ENCODE measurements around the gene SATB2. TPM values are rescaled to one million over a fixed set of nuclear protein-coding genes. Genes with fewer than 3 reads are reported as not detected.

Gene SATB2
- polyA plus RNA-seq, 1 of the 3 experiments (the other 2 are of a cell fraction), result 0.13 TPM

DNA sequence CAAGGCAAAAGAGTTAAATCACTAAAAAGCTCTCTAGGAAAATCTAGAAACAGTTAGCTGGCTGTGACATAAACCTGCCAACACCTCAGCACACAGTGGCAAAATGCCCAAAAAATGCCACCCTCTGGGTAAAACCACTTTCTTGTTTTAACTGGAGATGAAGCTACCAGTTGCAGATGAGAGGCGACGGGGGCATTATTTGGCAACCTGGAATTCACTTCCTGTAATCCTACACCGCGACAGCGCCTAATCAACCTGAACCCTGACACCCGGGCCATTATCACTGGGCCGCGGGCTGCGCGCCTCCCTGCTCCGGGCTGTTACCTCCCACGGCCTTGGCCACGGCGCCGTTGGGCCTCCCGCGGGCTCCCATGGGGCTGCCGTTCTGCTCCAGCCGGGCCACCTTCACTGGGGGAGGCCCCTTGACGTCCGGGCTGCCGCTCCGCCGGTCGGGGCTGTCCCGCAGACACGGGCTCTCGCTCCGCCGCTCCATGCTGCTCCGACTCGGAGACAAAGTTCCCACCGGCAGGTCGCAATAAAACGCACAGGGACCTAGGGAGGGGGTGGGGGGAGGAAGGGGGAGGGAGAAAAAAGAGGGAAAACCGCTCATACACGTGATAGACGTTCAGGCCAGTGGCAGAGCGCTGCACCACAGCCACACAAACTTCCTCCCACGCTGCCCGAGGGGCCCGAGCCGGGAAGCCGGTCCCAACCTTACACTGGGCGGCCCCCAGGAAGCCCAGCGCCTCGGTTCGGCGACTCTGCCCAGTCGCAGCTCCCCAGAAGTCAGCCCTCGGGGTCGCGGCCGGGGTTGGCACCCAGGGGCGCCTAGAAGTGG lies 2.0 kb downstream of the SATB2 start:
- H3K79me2 ChIP-seq (ENCODE audit: insufficient read depth), result no peaks in the 10 kb centered on the region

GRCh38 chr2:199455210-199455544 lies 2.6 kb downstream of the SATB2 start:
- no peak overlapping the region for H3K9ac ChIP-seq
- CTCF ChIA-PET, result interaction anchor here (0.6 to 1.2 kb wide), 3 partner anchors 15 to 1140 kb away, joined by 3 read pairs; no protein-coding TSS in a partner anchor
- no peak overlapping the region for H3K4me3 ChIP-seq (ENCODE audit: low read depth in 2 of 2, low read length in 1 of 2)
- H3K9me3 ChIP-seq, result no peaks in the 10 kb centered on the region
- H3K9me2 ChIP-seq, result no peaks in the 10 kb centered on the region
- H3K4me1 ChIP-seq (ENCODE audit: control insufficient read depth in 1 of 2, insufficient read depth in 2 of 2, low read depth in 1 of 2, low read length in 1 of 2), result peaks cover 0 to 9% of the 10 kb centered on the region in 2 experiments; a peak in 1 of 4 replicates
- no peaks in the 10 kb centered on the region for H3K36me3 ChIP-seq (replicated peaks in 1 of 2; ENCODE audit: control insufficient read depth in 1 of 2, insufficient read depth in 2 of 2, low read length in 1 of 2)
- H2AFZ ChIP-seq (ENCODE audit: low read depth), result no peak overlapping the region
- H3K27me3 ChIP-seq (ENCODE audit: insufficient read depth), result peaks cover 43% of the 10 kb centered on the region
- no peaks in the 10 kb centered on the region for H3K79me2 ChIP-seq (ENCODE audit: insufficient read depth)
- peaks cover 1% of the 10 kb centered on the region for H3F3A ChIP-seq (replicated peaks; ENCODE audit: insufficient read depth)
- no peak overlapping the region for H3K27ac ChIP-seq (ENCODE audit: low read depth in 2 of 2, low read length in 1 of 2)
- H4K20me1 ChIP-seq (ENCODE audit: insufficient read depth), result no peaks in the 10 kb centered on the region
- H3K4me2 ChIP-seq, result no peak overlapping the region
- DNase-seq, result no peak
- 17% methylated on average over 7 of the region's 7 CpGs for WGBS (ENCODE audit: low lambda C conversion rate)
- POLR2A ChIA-PET, result no interaction called here
- TF ChIP-seq PBX3 (IDR thresholded peaks at IDR 0.05) (no peak), NRF1 (IDR thresholded peaks at IDR 0.05; ENCODE audit: low read depth, low read length) (no peak), FOXM1 (IDR thresholded peaks at IDR 0.05; ENCODE audit: low read depth) (no peak), TCF12 (IDR thresholded peaks at IDR 0.05) (no peak), SIN3A (IDR thresholded peaks at IDR 0.05; ENCODE audit: borderline replicate concordance, low read depth, low read length) (no peak), TEAD4 (IDR thresholded peaks at IDR 0.05; ENCODE audit: borderline replicate concordance, insufficient read depth) (no peak), GATA2 (CRISPR knock-in tag; IDR thresholded peaks at IDR 0.05) (no peak)
- TF ChIP-seq, protein P1, sequence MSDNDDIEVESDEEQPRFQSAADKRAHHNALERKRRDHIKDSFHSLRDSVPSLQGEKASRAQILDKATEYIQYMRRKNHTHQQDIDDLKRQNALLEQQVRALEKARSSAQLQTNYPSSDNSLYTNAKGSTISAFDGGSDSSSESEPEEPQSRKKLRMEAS (IDR thresholded peaks at IDR 0.05; ENCODE audit: low read depth), result no peak
- TF ChIP-seq, protein P2, sequence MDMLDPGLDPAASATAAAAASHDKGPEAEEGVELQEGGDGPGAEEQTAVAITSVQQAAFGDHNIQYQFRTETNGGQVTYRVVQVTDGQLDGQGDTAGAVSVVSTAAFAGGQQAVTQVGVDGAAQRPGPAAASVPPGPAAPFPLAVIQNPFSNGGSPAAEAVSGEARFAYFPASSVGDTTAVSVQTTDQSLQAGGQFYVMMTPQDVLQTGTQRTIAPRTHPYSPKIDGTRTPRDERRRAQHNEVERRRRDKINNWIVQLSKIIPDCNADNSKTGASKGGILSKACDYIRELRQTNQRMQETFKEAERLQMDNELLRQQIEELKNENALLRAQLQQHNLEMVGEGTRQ (IDR thresholded peaks at IDR 0.05; ENCODE audit: borderline replicate concordance, low read depth, low read length), result no peak

More for the DNA sequence above, 2.0 kb downstream of the SATB2 start:
- Histone ChIP-seq H3K4me1 (ENCODE audit: control insufficient read depth in 1 of 2, insufficient read depth in 2 of 2, low read depth in 1 of 2, low read length in 1 of 2) (peaks cover 0 to 9% of the 10 kb centered on the region in 2 experiments; a peak in 1 of 4 replicates), H3K36me3 (replicated peaks in 1 of 2; ENCODE audit: control insufficient read depth in 1 of 2, insufficient read depth in 2 of 2, low read length in 1 of 2) (no peaks in the 10 kb centered on the region), H3K27ac (ENCODE audit: low read depth in 2 of 2, low read length in 1 of 2) (no peak overlapping the region), H3K27me3 (ENCODE audit: insufficient read depth) (peaks cover 49% of the 10 kb centered on the region), H3K9me2 (no peaks in the 10 kb centered on the region), H3K4me2 (no peak overlapping the region), H3K4me3 (ENCODE audit: low read depth in 2 of 2, low read length in 1 of 2) (no peak overlapping the region), H4K20me1 (ENCODE audit: insufficient read depth) (no peaks in the 10 kb centered on the region), H3F3A (replicated peaks; ENCODE audit: insufficient read depth) (peaks cover 7% of the 10 kb centered on the region), H3K9ac (no peak overlapping the region), H2AFZ (ENCODE audit: low read depth) (no peak overlapping the region), H3K9me3 (no peaks in the 10 kb centered on the region)
- TF ChIP-seq MXI1 (IDR thresholded peaks at IDR 0.05; ENCODE audit: low read depth, low read length) (no peak), REST (IDR thresholded peaks at IDR 0.05; ENCODE audit: low read depth, low read length) (no peak), FOXM1 (IDR thresholded peaks at IDR 0.05; ENCODE audit: low read depth) (no peak), EZH2phosphoT487 (IDR thresholded peaks at IDR 0.05; ENCODE audit: borderline replicate concordance, low read depth) (peak; percentile 37; the same call in 1 of the 2 replicates), JUND (IDR thresholded peaks at IDR 0.05) (no peak)
- DNase-seq, result no peak
- CTCF ChIA-PET, result interaction anchor here (0.6 to 1.2 kb wide), 3 partner anchors 14 to 1141 kb away, joined by 3 read pairs; no protein-coding TSS in a partner anchor
- WGBS (ENCODE audit: low lambda C conversion rate), result 11% methylated on average over 32 of the region's 55 CpGs
- POLR2A ChIA-PET, result no interaction called here
